ENCODE results near the gene VCY. TPM values are rescaled to one million over a fixed set of nuclear protein-coding genes. Genes with fewer than 3 reads are reported as not detected.
A peak's percentile ranks its signal among the peaks of the same experiment; 100 is the strongest.
"Not testable (repeated sequence)": the region's sequence is repeated elsewhere in the genome, so short reads cannot be mapped to it uniquely, and the experiment has no call there.

VCY gene
- not detected for total RNA-seq

DNA sequence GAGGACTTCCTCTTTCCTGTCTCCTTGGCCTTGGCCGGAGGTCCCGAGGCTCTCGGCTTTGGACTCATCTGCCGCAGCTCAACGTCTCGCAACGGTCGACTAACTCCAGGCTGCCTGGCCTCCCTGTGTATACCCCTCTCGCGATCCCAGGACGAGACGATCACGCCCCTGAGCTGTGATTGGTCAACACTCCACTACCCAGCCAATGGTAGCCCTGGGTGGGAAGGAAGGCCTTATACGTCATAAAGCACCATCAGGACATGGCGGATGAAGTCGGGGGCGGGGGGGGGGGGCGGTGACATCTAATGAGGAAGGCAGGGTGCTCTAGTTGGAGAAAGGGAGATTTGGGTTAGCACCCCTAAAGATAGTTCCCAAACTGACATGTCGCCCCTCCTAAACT, at the start of gene VCY:
Gene VCY, minus strand, starts transcription at position 101 of the 400 bp plus-strand sequence. Its CDS starts 33 bp downstream, at position 68.
- in situ Hi-C loops (cut with MboI; ENCODE audit: low pct_unique_long_range_greater_than_20kb in 2 of 9, low sequenced_read_pairs in 9 of 9, unreplicated experiment in 9 of 9); H3K4me1 ChIP-seq (replicated peaks in 1 of 2); H3K4me3 ChIP-seq; ATAC-seq (replicated peaks in 6 of 8); H3K27ac ChIP-seq: not testable (repeated sequence)
- WGBS, 10 experiments = no CpG with 5 or more reads among the region's 19 CpGs

DNA sequence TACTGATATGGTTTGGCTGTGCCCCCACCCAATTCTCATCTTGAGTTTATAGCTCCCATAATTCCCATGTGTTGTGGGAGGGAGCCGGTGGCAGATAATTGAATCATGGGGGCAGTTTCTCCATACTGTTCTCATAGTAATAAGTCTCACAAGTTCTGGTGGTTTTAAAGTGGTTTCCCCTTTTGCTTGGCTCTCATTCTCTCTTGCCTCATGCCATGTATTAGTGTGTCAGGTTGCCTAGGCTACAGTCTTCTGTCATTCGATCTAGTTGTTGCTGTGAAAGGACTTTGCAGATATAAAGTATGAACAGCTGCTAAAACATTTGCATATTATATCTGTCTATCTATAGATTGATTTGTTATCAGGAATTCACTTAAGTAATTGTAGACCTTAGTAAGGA, 44.1 kb upstream of the VCY start:
- H3K27ac ChIP-seq; H3K4me3 ChIP-seq; H3K4me1 ChIP-seq (replicated peaks in 1 of 2); in situ Hi-C loops (cut with MboI; ENCODE audit: low pct_unique_long_range_greater_than_20kb in 2 of 9, low sequenced_read_pairs in 9 of 9, unreplicated experiment in 9 of 9): not testable (repeated sequence)
- no CpG with 5 or more reads among the region's 2 CpGs for WGBS, 10 experiments
- peak in 4 of 8 experiments; percentile 22 to 88 (median 47) for ATAC-seq (replicated peaks in 6 of 8)

DNA sequence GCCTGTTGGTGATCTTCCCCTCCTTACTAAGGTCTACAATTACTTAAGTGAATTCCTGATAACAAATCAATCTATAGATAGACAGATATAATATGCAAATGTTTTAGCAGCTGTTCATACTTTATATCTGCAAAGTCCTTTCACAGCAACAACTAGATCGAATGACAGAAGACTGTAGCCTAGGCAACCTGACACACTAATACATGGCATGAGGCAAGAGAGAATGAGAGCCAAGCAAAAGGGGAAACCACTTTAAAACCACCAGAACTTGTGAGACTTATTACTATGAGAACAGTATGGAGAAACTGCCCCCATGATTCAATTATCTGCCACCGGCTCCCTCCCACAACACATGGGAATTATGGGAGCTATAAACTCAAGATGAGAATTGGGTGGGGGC, 25.6 kb upstream of the VCY start:
- H3K4me1 ChIP-seq (replicated peaks in 1 of 2); H3K27ac ChIP-seq; in situ Hi-C loops (cut with MboI; ENCODE audit: low pct_unique_long_range_greater_than_20kb in 2 of 9, low sequenced_read_pairs in 9 of 9, unreplicated experiment in 9 of 9); H3K4me3 ChIP-seq: not testable (repeated sequence)
- WGBS, 10 experiments = no CpG with 5 or more reads among the region's 2 CpGs
- peak in 5 of 8 experiments; percentile 28 to 84 (median 42) for ATAC-seq (replicated peaks in 6 of 8)

DNA sequence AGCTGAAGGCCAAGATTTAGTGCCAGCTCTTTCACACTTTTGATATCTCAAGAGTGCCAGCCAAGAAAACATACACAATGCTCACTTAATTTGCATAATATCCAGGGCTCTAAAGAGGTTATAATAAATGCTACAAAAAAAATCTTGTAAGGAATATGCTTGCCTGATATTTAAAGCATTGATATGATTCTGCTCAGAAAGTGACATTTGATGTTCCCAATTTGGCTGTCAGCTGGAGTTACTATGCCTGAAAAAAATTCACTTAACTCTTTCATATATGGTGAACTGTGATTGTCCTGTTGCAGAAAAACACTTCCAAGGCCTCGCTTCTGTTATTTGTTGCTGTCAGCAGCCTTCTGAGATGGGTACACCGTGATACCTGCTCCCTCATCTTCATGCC, 43.9 kb downstream of the VCY start:
- in situ Hi-C loops (cut with MboI; ENCODE audit: low pct_unique_long_range_greater_than_20kb in 2 of 9, low sequenced_read_pairs in 9 of 9, unreplicated experiment in 9 of 9) = not testable (repeated sequence)
- no CpG with 5 or more reads among the region's 2 CpGs for WGBS, 10 experiments

More for the DNA sequence above, 43.9 kb downstream of the VCY start:
- not testable (repeated sequence) for ATAC-seq (replicated peaks in 6 of 8); H3K4me1 ChIP-seq (replicated peaks in 1 of 2); H3K4me3 ChIP-seq; H3K27ac ChIP-seq

Other genes starting within 250 kb of the VCY start
- not detected for gene VCY1B, start 69.8 kb upstream of the VCY start, total RNA-seq

Measured in motor neuron (in vitro differentiated cells).